ENCODE results near the gene ABCB6. TPM values are rescaled to one million over a fixed set of nuclear protein-coding genes. Genes with fewer than 3 reads are reported as not detected.

Gene ABCB6
- total RNA-seq (10 to 100 TPM in 5 of 7 donors, 1 to 10 TPM in 2; 8.4 to 19.5 (median 11.4) TPM), polyA plus RNA-seq (10 to 100 TPM; 15.9 to 28.7 (median 28.0) TPM)
- long read RNA-seq, donor 1, partial matches to known transcripts = 0 of 2 reads
- long read RNA-seq, donor 1, other reads (novel, unspliced or antisense) = 0 of 2 reads
- long read RNA-seq, donor 2, partial matches to known transcripts = 0 of 5 reads
- long read RNA-seq, donor 2, other reads (novel, unspliced or antisense) = 0 of 5 reads

GRCh38 chr2:219218732-219219701, at the start of gene ABCB6:
TSS of gene ABCB6 (minus strand) at chr2:219218958. CDS start at chr2:219218673, 285 bp downstream.
- peak within 1 kb of the TSS; percentile 68 to 90 (median 84) for H3K27ac ChIP-seq
- peak within 1 kb of the TSS; percentile 52 to 93 (median 61) for H3K4me3 ChIP-seq
- H3K36me3 ChIP-seq = peaks cover 0 to 71% (median 43%) of the 10 kb centered on the region in 6 donors
- 14 to 29% (median 16%) methylated on average over 37 to 71 of the region's 71 CpGs for WGBS, 5 donors
- peak; percentile 97 for DNase-seq
- peak in 1 of 3 donors; percentile 14 for TF ChIP-seq POLR2A (IDR thresholded peaks at IDR 0.05)
- no peak for TF ChIP-seq CTCF (IDR thresholded peaks at IDR 0.05 in 8 of 11, conservative IDR thresholded peaks at IDR 0.05 in 3 of 11)
- peak; percentile 91 to 94 (median 94) for TF ChIP-seq POLR2AphosphoS5 (IDR thresholded peaks at IDR 0.05)
- intact Hi-C loops (cut with DNase I; ENCODE audit: low total_unique reads) = no loop called here
- H3K9me3 ChIP-seq = no peaks in the 10 kb centered on the region
- H3K27me3 ChIP-seq (replicated peaks in 1 of 7) = no peaks in the 10 kb centered on the region
- peaks cover 23 to 53% (median 31%) of the 10 kb centered on the region in 6 donors for H3K4me1 ChIP-seq

GRCh38 chr2:219268294-219268693, 49.5 kb upstream of the ABCB6 start:
- peaks cover 0 to 27% (median 12%) of the 10 kb centered on the region in 6 donors for H3K4me1 ChIP-seq
- H3K4me3 ChIP-seq = no peak overlapping the region
- no peaks in the 10 kb centered on the region for H3K36me3 ChIP-seq
- no peaks in the 10 kb centered on the region for H3K9me3 ChIP-seq
- DNase-seq = no peak
- no peaks in the 10 kb centered on the region for H3K27me3 ChIP-seq (replicated peaks in 1 of 7)
- TF ChIP-seq POLR2A (IDR thresholded peaks at IDR 0.05) = no peak
- TF ChIP-seq CTCF (IDR thresholded peaks at IDR 0.05 in 8 of 11, conservative IDR thresholded peaks at IDR 0.05 in 3 of 11) = no peak
- no peak for TF ChIP-seq POLR2AphosphoS5 (IDR thresholded peaks at IDR 0.05)
- intact Hi-C loops (cut with DNase I; ENCODE audit: low total_unique reads) = no loop called here
- no peak overlapping the region for H3K27ac ChIP-seq
- WGBS, 5 donors = 74 to 91% (median 88%) methylated on average over 2 of the region's 2 CpGs

GRCh38 chr2:219266886-219267285, 48.1 kb upstream of the ABCB6 start:
- H3K9me3 ChIP-seq = no peaks in the 10 kb centered on the region
- H3K27ac ChIP-seq = no peak overlapping the region
- H3K27me3 ChIP-seq (replicated peaks in 1 of 7) = no peaks in the 10 kb centered on the region
- H3K36me3 ChIP-seq = no peaks in the 10 kb centered on the region
- no peak for DNase-seq
- TF ChIP-seq CTCF (IDR thresholded peaks at IDR 0.05 in 8 of 11, conservative IDR thresholded peaks at IDR 0.05 in 3 of 11) = no peak
- 84 to 100% (median 88%) methylated on average over 1 of the region's 1 CpG for WGBS, 5 donors
- intact Hi-C loops (cut with DNase I; ENCODE audit: low total_unique reads) = no loop called here
- H3K4me3 ChIP-seq = no peak overlapping the region
- peaks cover 0 to 27% (median 12%) of the 10 kb centered on the region in 6 donors for H3K4me1 ChIP-seq

- no peak for DNase-seq
- no peaks in the 10 kb centered on the region for H3K36me3 ChIP-seq
- no peak overlapping the region for H3K27ac ChIP-seq
- H3K27me3 ChIP-seq (replicated peaks in 1 of 7) = peaks cover 0 to 2% (median 0%) of the 10 kb centered on the region in 7 donors
- no peaks in the 10 kb centered on the region for H3K9me3 ChIP-seq
- H3K4me3 ChIP-seq = no peak overlapping the region
- H3K4me1 ChIP-seq = peaks cover 0 to 27% (median 12%) of the 10 kb centered on the region in 6 donors
- WGBS, 5 donors = 74 to 86% (median 81%) methylated on average over 4 to 5 of the region's 5 CpGs
- TF ChIP-seq POLR2AphosphoS5 (IDR thresholded peaks at IDR 0.05) (no peak), POLR2A (IDR thresholded peaks at IDR 0.05) (no peak), CTCF (IDR thresholded peaks at IDR 0.05 in 8 of 11, conservative IDR thresholded peaks at IDR 0.05 in 3 of 11) (no peak)
- intact Hi-C loops (cut with DNase I; ENCODE audit: low total_unique reads) = no loop called here
Observed at GRCh38 chr2:219266232-219266631, 47.5 kb upstream of the ABCB6 start.
